KMS-11 (cell line): Measurements from ENCODE around the gene GJB1.

Source experiments
- H2AFZ ChIP-seq: fragments of 200-600 bp; sonication (generic); 2 replicates; pipeline ENCODE4 v1.6.1; 2016; ENCODE audit warnings: antibody characterized with exemption, mixed run types, low read depth
- H3K27ac ChIP-seq: fragments of 200-600 bp; sonication (generic); 2 replicates; pipeline ENCODE4 v1.6.1; 2016; ENCODE audit warnings: mild to moderate bottlenecking, mixed run types
- H3K27me3 ChIP-seq: fragments of 200-600 bp; sonication (generic); 2 replicates; pipeline ENCODE4 v1.6.1; 2017; ENCODE audit warnings: mild to moderate bottlenecking, low read depth, mixed run types, moderate library complexity; ENCODE audit not compliant: insufficient read depth
- H3K36me3 ChIP-seq: fragments of 200-600 bp; sonication (generic); 2 replicates; pipeline ENCODE4 v1.6.1; 2017; ENCODE audit warnings: mild to moderate bottlenecking, mixed run types; ENCODE audit not compliant: insufficient read depth
- H3K4me1 ChIP-seq: fragments of 200-600 bp; sonication (generic); 2 replicates; pipeline ENCODE4 v1.6.1; 2016; ENCODE audit warnings: mild to moderate bottlenecking, low read depth, mixed run types; ENCODE audit not compliant: poor library complexity, severe bottlenecking
- H3K4me2 ChIP-seq: fragments of 200-600 bp; sonication (generic); 2 replicates; pipeline ENCODE4 v1.7.0; 2016; ENCODE audit warnings: mild to moderate bottlenecking, mixed run types
- H3K4me3 ChIP-seq: fragments of 200-600 bp; sonication (generic); IDR thresholded peaks from 2 replicates; pipeline ENCODE4 v1.6.1; 2017; ENCODE audit warnings: low read depth, low read length, mixed read lengths; ENCODE audit not compliant: insufficient read depth
- H3K79me2 ChIP-seq: fragments of 200-600 bp; sonication (generic); 2 replicates; pipeline ENCODE4 v1.6.1; 2016; ENCODE audit warnings: low read depth, mixed run types; ENCODE audit not compliant: insufficient read depth
- H3K9ac ChIP-seq: fragments of 200-600 bp; sonication (generic); 2 replicates; pipeline ENCODE4 v1.6.1; 2016; ENCODE audit warnings: mild to moderate bottlenecking, mixed run types
- H4K20me1 ChIP-seq: fragments of 200-600 bp; sonication (generic); 2 replicates; pipeline ENCODE4 v1.6.1; 2016; ENCODE audit warnings: mild to moderate bottlenecking, mixed run types; ENCODE audit not compliant: insufficient read depth
- CTCF ChIP-seq: fragments of 200-600 bp; sonication (generic); conservative IDR thresholded peaks from 2 replicates; pipeline ENCODE4 v1.6.1; 2017; ENCODE audit warnings: low read depth, mild to moderate bottlenecking, antibody characterized with exemption, low read length, moderate library complexity, mixed read lengths

The GJB1 gene

GRCh38 chrX:71227370-71228062 lies 4.5 kb downstream of the GJB1 start:
- no peak overlapping the region for H3K4me2 ChIP-seq
- no peaks in the 10 kb centered on the region for H3K27me3 ChIP-seq
- no peak overlapping the region for H3K27ac ChIP-seq
- no peak overlapping the region for H3K4me3 ChIP-seq
- no peaks in the 10 kb centered on the region for H4K20me1 ChIP-seq
- H2AFZ ChIP-seq, result no peak overlapping the region
- no peaks in the 10 kb centered on the region for H3K4me1 ChIP-seq
- no peak for TF ChIP-seq CTCF
- H3K36me3 ChIP-seq, result no peaks in the 10 kb centered on the region
- H3K9ac ChIP-seq, result no peak overlapping the region
- H3K79me2 ChIP-seq, result no peaks in the 10 kb centered on the region

- Histone ChIP-seq H3K9ac (no peak overlapping the region), H3K4me2 (no peak overlapping the region)
- TF ChIP-seq CTCF, result no peak
These were observed 5.1 kb downstream of the GJB1 start for GRCh38 chrX:71228063-71228642.

GRCh38 chrX:71235482-71235881 lies 12.5 kb downstream of the GJB1 start:
- no peak overlapping the region for H3K4me3 ChIP-seq
- TF ChIP-seq CTCF, result no peak

More at GRCh38 chrX:71228063-71228642, 5.1 kb downstream of the GJB1 start:
- no peaks in the 10 kb centered on the region for H3K27me3 ChIP-seq
- H3K4me3 ChIP-seq, result no peak overlapping the region
- no peaks in the 10 kb centered on the region for H3K79me2 ChIP-seq
- H3K4me1 ChIP-seq, result no peaks in the 10 kb centered on the region
- no peak overlapping the region for H2AFZ ChIP-seq
- no peaks in the 10 kb centered on the region for H4K20me1 ChIP-seq
- H3K36me3 ChIP-seq, result no peaks in the 10 kb centered on the region
- no peak overlapping the region for H3K27ac ChIP-seq

GRCh38 chrX:71236836-71237235 lies 13.8 kb downstream of the GJB1 start:
- no peak overlapping the region for H3K4me3 ChIP-seq
- TF ChIP-seq CTCF, result no peak
- no peaks in the 10 kb centered on the region for H3K27me3 ChIP-seq
- no peaks in the 10 kb centered on the region for H4K20me1 ChIP-seq
- no peak overlapping the region for H3K27ac ChIP-seq
- H3K9ac ChIP-seq, result no peak overlapping the region
- H3K79me2 ChIP-seq, result no peaks in the 10 kb centered on the region
- no peak overlapping the region for H2AFZ ChIP-seq
- H3K36me3 ChIP-seq, result no peaks in the 10 kb centered on the region
- no peaks in the 10 kb centered on the region for H3K4me1 ChIP-seq
- H3K4me2 ChIP-seq, result no peak overlapping the region

More at GRCh38 chrX:71235482-71235881, 12.5 kb downstream of the GJB1 start:
- Histone ChIP-seq H3K27me3 (no peaks in the 10 kb centered on the region), H3K9ac (no peak overlapping the region), H3K36me3 (no peaks in the 10 kb centered on the region), H2AFZ (no peak overlapping the region), H3K4me1 (no peaks in the 10 kb centered on the region), H3K4me2 (no peak overlapping the region), H3K79me2 (no peaks in the 10 kb centered on the region), H4K20me1 (no peaks in the 10 kb centered on the region), H3K27ac (no peak overlapping the region)
